CD4-positive, alpha-beta T cell treated with Interleukin-6 for 4 hours (primary cell): ENCODE results near the gene ANKRD52.
"Not testable (repeated sequence)": the region's sequence is repeated elsewhere in the genome, so short reads cannot be mapped to it uniquely, and the experiment has no call there.

ENCODE experiments used
- DNase-seq: peaks from one replicate; pipeline ENCODE4 v3.0.0-alpha.2; 2020; ENCODE audit warnings: mixed read lengths

Gene ANKRD52

GRCh38 chr12:56271031-56271430 is 12.8 kb upstream of the ANKRD52 start:
- DNase-seq: peak; percentile 10

DNA sequence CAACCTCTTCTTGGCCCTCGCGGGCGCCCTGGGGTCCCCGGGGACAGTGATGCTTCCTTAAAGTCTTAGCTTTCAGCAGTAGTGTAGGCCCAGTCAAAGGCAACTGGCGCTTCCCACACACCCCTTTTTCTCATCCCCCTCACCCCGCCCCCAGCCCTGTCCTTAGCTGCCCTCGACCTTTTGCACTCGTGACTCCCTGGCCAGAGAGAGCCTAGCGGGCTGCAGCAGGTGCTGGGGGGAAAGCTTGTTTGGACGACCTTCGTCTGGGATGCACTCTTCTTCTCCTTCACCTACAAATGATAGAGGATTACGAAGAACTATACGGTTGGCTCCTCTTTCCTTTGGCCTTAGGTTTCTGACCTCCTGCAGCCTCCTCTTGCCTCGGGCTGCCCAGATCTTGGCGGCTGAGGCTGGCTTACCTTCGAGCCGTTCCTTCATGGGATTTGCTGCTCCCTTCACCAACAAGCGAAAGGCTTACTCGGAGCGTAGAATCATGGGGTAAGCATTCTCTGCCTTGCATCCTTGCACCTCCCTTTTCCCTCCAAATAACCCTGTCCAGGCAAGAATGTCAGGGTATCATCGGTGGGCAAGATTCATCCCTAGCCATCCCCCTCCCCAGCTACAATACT is 9.4 kb upstream of the ANKRD52 start:
- DNase-seq: no peak

GRCh38 chr12:56266693-56267442 is 8.7 kb upstream of the ANKRD52 start, which contains the start of gene COQ10A:
TSS of gene COQ10A (plus strand) at chr12:56266942. CDS start at chr12:56267119, 177 bp downstream.
- DNase-seq: peak; percentile 92

DNA sequence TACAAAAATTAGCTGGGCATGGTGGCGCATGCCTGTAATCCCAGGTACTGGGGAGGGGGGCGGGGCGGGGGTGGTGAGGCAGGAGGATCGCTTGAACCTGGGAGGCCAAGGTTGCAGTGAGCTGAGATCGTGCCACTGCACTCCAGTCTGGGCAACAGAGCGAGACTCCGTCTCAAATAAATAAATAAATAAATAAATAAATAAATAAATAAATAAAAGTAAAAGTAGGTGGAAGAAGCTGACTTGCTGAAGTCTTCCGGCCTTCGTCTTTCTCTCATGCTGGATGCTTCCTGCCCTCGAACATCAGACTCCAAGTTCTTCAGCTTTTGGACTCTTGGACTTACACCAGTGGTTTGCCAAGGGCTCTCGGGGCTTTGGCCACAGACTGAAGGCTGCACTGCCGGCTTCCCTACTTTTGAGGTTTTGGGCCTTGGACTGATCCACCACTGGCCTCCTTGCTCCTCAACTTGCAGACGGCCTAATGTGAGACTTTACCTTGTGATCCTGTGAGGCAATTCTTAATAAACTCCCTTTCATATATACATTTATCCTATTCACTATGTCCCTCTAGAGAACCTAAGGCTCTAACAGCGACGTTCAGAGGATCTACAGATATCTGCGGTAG is 8.0 kb upstream of the ANKRD52 start:
- not testable (repeated sequence) for DNase-seq

- peak; percentile 18 for DNase-seq
Measured at GRCh38 chr12:56262955-56263354, 4.8 kb upstream of the ANKRD52 start.

- no peak for DNase-seq
Measured at GRCh38 chr12:56261503-56262232, 3.5 kb upstream of the ANKRD52 start.

GRCh38 chr12:56260921-56261320 is 2.7 kb upstream of the ANKRD52 start:
- no peak for DNase-seq

DNA sequence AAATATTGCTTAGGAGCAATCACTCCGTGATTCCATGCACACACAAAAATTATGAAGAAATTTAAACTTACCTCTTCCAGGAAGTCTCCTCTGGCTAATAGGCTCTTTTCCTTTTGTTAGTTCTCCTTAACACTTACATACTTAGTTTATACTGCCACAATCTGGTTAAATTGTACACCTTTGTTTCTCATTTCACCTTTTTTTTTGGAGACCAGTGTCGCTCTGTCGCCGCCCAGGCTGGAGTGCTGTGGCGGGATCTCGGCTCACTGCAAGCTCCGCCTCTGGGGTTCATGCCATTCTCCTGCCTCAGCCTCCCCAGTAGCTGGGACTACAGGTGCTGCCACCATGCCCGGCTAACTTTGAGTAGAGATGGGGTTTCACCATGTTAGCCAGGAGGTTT is 2.2 kb upstream of the ANKRD52 start:
- no peak for DNase-seq

DNA sequence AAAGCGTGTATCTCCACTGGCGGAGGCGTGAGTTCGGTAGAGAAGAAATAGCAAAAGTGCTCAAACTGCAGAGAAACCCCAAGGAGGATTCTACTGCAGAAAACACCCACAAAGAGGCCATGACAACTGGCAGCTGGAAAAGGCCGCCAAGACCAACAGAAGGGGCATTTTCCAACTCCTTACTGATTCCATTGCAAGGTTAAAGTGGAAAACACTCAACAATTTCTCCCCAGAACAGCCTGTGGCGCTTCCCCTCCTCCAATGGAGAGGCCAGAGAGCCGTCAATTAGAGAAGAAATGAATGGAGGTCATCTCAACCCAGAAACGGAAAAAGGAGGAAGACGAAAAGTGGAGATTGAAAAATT is 618 bp upstream of the ANKRD52 start:
- DNase-seq: no peak

- no peak for DNase-seq
Measured at GRCh38 chr12:56257491-56258067, 605 bp downstream of the ANKRD52 start.

- DNase-seq: no peak
Measured at GRCh38 chr12:56257071-56257470, 1.1 kb downstream of the ANKRD52 start.

DNA sequence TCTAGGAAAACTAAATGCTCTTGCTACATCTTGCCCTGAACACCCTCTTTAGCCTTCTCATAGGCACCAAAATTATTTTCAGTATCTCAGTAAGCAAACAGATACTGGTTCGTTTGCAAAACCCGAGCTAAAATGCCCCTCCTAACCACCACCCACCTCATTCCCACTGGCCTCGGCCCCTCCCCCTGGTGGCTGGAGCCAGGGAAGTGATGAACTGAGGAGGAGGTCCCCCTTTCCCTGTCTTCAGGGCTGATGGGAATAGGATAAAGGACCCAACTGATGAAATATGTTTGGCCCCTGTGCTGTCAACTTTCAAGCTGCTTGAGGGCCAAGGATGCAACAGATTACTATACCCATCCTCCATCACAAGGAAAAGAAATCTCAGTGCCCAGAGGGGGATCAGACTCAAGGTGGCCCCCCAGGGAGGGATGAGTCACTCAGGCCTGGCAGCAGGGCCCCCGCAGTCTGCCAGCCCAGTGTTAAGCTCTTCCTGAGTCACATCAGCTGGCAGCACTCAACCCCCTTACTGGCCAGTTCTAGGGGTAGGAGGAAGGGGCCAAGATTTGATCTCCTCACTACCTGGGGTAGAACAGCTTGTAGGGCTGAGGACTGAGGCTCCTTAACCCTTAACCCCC is 1.7 kb downstream of the ANKRD52 start:
- no peak for DNase-seq

- no peak for DNase-seq
Measured at GRCh38 chr12:56255671-56256070, 2.5 kb downstream of the ANKRD52 start.

- DNase-seq: no peak
Measured at GRCh38 chr12:56253091-56253490, 5.1 kb downstream of the ANKRD52 start.

DNA sequence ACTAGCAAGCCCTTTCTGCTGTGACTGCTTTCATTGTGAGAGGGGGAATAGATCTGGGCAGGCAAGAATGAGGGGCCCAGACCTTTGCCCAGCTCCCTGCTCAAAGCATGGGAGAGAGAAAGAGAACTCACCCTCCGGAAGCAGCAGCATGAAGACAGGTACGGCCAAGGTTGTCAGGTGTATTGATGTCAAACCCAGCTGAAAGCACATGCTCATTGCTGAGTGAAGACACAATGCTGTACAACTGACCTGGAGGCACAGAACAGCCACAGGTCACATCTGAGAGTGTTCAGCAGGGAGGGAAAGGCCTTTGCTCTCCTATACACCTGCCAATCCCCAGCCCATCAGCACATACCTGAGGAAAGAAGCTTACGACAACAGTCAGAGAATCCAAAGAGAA is 5.5 kb downstream of the ANKRD52 start:
- DNase-seq: no peak

DNA sequence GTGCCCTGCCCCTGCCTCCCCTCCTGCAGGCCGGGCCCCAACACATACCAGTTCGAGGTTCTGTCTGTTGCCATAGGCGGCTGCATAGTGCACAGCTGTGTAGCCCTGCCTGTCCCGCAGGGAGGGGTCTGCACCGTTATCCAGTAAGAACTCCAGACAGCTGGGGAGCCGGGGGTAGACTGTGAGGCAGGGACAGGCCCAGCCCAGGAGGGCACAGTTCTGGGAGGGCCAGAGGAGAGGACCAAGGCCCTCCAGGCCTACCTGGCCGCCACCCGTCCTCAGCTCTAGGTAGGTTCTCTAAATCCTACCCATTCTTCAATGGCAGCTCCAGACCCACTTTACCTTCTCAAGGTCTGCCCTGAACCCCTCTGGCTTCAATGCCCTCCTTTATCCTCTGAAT is 9.5 kb downstream of the ANKRD52 start:
- no peak for DNase-seq

GRCh38 chr12:56247923-56248322 is 10.3 kb downstream of the ANKRD52 start:
- DNase-seq: no peak

DNA sequence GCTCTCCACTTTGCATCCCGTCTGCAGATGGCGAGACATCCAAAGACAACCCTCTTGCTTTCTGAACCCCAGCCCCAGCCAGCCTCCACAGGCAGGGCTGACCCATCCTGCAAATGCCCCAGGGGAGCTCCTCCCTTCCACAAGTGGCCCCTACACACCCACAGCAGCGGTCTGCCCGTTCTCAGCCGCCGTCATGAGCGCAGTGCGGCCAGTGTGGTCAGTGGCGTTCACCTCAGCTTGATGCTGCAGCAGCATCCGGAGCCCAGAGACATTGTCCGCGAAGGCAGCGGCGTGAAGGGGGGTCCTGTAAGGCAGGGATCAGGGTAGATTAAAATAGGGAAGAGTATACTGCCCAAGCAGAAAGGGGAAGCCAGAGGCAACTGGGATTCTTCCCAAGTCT is 13.7 kb downstream of the ANKRD52 start:
- no peak for DNase-seq

GRCh38 chr12:56243731-56244181 is 14.4 kb downstream of the ANKRD52 start:
- DNase-seq: no peak

GRCh38 chr12:56242986-56243385 is 15.2 kb downstream of the ANKRD52 start:
- DNase-seq: no peak

- DNase-seq: no peak
Measured at GRCh38 chr12:56241424-56242303, 16.5 kb downstream of the ANKRD52 start.
